ENCODE data around the gene RAD51B. TPM values are rescaled to one million over a fixed set of nuclear protein-coding genes. Genes with fewer than 3 reads are reported as not detected.

The RAD51B gene
- total and polyA plus RNA-seq, 2 donors (not counting 1 experiment from before 2014, with no cell fraction given), result 4.6 to 16.3 TPM

GRCh38 chr14:68548194-68549076 is 728.9 kb downstream of the RAD51B start:
- TF ChIP-seq CTCF (conservative IDR thresholded peaks at IDR 0.05 in 1 of 2, IDR thresholded peaks at IDR 0.05 in 1 of 2; ENCODE audit: low read depth in 1 of 2, low read length in 2 of 2), result no peak
- no peak for TF ChIP-seq EZH2 (IDR thresholded peaks at IDR 0.05; ENCODE audit: low read length, missing control alignments)
- peak overlapping the region; percentile 63 for H2AFZ ChIP-seq (ENCODE audit: low read length)
- peak overlapping the region; percentile 100 for H3K27ac ChIP-seq (ENCODE audit: insufficient read depth, low read length)
- DNase-seq (ENCODE audit: low read depth in 2 of 2), result peak; percentile 99
- peaks cover 45% of the 10 kb centered on the region for H3K4me1 ChIP-seq (ENCODE audit: control insufficient read depth, extremely low read depth, insufficient read depth, low read length)
- no peaks in the 10 kb centered on the region for H3K79me2 ChIP-seq (ENCODE audit: control insufficient read depth, insufficient read depth, low read length)
- peak overlapping the region; percentile 70 for H3K9ac ChIP-seq (ENCODE audit: insufficient read depth, low read length)
- H3K4me3 ChIP-seq (replicated peaks in 1 of 4; ENCODE audit: control extremely low read depth in 1 of 4, insufficient read depth in 1 of 4, low read depth in 3 of 4, low read length in 4 of 4), result no peak overlapping the region
- no peaks in the 10 kb centered on the region for H3K36me3 ChIP-seq (ENCODE audit: control insufficient read depth, insufficient read depth, low read length)
- H3K4me2 ChIP-seq (ENCODE audit: extremely low read depth, insufficient read depth, low read length), result peak overlapping the region; percentile 69
- H4K20me1 ChIP-seq (ENCODE audit: control insufficient read depth, extremely low read depth, insufficient read depth, low read length), result no peaks in the 10 kb centered on the region
- H3K27me3 ChIP-seq (ENCODE audit: control insufficient read depth, insufficient read depth, low read length), result no peaks in the 10 kb centered on the region
- no peaks in the 10 kb centered on the region for H3K9me3 ChIP-seq (ENCODE audit: control insufficient read depth, insufficient read depth, low read depth, low read length)

DNA sequence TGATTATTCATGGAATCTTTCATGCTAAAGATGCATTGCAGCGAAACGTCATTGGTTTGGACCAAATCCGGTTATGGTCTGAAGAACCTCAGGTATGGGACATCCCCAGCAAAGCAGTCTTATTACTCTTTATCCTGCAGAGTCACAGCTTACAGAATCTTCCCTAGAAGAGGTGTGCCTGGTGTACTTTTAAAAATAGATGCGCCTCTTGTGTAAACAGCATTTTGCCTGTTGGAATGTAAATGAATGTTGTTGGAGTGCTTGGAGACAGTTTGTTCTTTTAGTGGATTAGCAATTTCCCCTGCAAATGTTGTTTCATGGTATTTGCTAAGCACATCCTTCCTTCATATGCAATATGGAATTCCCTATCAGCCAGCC is 730.7 kb downstream of the RAD51B start:
- H3K79me2 ChIP-seq (ENCODE audit: control insufficient read depth, insufficient read depth, low read length), result no peaks in the 10 kb centered on the region
- no peaks in the 10 kb centered on the region for H3K9me3 ChIP-seq (ENCODE audit: control insufficient read depth, insufficient read depth, low read depth, low read length)
- H3K4me1 ChIP-seq (ENCODE audit: control insufficient read depth, extremely low read depth, insufficient read depth, low read length), result peaks cover 39% of the 10 kb centered on the region
- no peak overlapping the region for H3K27ac ChIP-seq (ENCODE audit: insufficient read depth, low read length)
- TF ChIP-seq CTCF (conservative IDR thresholded peaks at IDR 0.05 in 1 of 2, IDR thresholded peaks at IDR 0.05 in 1 of 2; ENCODE audit: low read depth in 1 of 2, low read length in 2 of 2), result no peak
- TF ChIP-seq EZH2 (IDR thresholded peaks at IDR 0.05; ENCODE audit: low read length, missing control alignments), result no peak
- peak in 1 of 2 donors; percentile 58 for DNase-seq (ENCODE audit: low read depth in 2 of 2)
- H3K4me3 ChIP-seq (replicated peaks in 1 of 4; ENCODE audit: control extremely low read depth in 1 of 4, insufficient read depth in 1 of 4, low read depth in 3 of 4, low read length in 4 of 4), result no peak overlapping the region
- H3K4me2 ChIP-seq (ENCODE audit: extremely low read depth, insufficient read depth, low read length), result no peak overlapping the region
- no peak overlapping the region for H2AFZ ChIP-seq (ENCODE audit: low read length)
- H4K20me1 ChIP-seq (ENCODE audit: control insufficient read depth, extremely low read depth, insufficient read depth, low read length), result no peaks in the 10 kb centered on the region
- no peaks in the 10 kb centered on the region for H3K36me3 ChIP-seq (ENCODE audit: control insufficient read depth, insufficient read depth, low read length)
- H3K9ac ChIP-seq (ENCODE audit: insufficient read depth, low read length), result no peak overlapping the region
- H3K27me3 ChIP-seq (ENCODE audit: control insufficient read depth, insufficient read depth, low read length), result no peaks in the 10 kb centered on the region

DNA sequence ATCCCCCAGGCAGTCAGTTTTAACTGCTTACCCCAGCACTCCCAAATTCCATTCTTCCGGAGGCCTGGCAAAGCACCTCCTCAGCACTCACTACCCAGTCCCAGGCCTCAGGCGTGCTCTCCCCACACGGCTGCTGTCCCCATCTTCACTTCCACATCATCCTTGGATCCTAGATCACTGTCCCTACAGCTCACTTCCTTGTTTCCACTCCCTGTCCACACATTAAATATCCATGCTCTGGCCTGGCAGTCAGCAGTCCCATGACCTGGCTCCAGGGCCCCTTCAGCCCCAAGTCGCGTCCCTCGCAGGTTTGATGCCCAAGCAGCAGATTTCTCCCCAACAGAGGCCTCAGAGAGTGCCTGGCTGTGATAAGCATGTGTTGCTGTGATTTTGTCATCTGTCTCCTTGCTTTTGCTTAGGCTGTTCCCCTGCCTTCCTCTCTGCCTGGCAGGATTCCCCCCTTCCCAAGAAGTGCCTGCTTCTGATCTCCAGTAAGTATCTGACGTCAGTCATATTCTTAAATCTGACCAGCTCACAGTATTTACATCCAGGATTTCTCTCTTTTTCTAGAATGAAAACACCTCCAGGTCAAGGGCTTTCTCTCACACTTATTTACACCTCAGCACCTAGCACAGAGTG is 731.6 kb downstream of the RAD51B start:
- H2AFZ ChIP-seq (ENCODE audit: low read length), result no peak overlapping the region

More for the DNA sequence above, 731.6 kb downstream of the RAD51B start:
- H3K9me3 ChIP-seq (ENCODE audit: control insufficient read depth, insufficient read depth, low read depth, low read length), result no peaks in the 10 kb centered on the region
- TF ChIP-seq CTCF (conservative IDR thresholded peaks at IDR 0.05 in 1 of 2, IDR thresholded peaks at IDR 0.05 in 1 of 2; ENCODE audit: low read depth in 1 of 2, low read length in 2 of 2) (no peak), EZH2 (IDR thresholded peaks at IDR 0.05; ENCODE audit: low read length, missing control alignments) (no peak)
- no peak overlapping the region for H3K27ac ChIP-seq (ENCODE audit: insufficient read depth, low read length)
- H3K27me3 ChIP-seq (ENCODE audit: control insufficient read depth, insufficient read depth, low read length), result no peaks in the 10 kb centered on the region
- no peaks in the 10 kb centered on the region for H3K36me3 ChIP-seq (ENCODE audit: control insufficient read depth, insufficient read depth, low read length)
- peaks cover 39% of the 10 kb centered on the region for H3K4me1 ChIP-seq (ENCODE audit: control insufficient read depth, extremely low read depth, insufficient read depth, low read length)
- peak in 1 of 2 donors; percentile 42 for DNase-seq (ENCODE audit: low read depth in 2 of 2)
- no peak overlapping the region for H3K9ac ChIP-seq (ENCODE audit: insufficient read depth, low read length)
- H4K20me1 ChIP-seq (ENCODE audit: control insufficient read depth, extremely low read depth, insufficient read depth, low read length), result no peaks in the 10 kb centered on the region
- H3K79me2 ChIP-seq (ENCODE audit: control insufficient read depth, insufficient read depth, low read length), result no peaks in the 10 kb centered on the region
- no peak overlapping the region for H3K4me2 ChIP-seq (ENCODE audit: extremely low read depth, insufficient read depth, low read length)
- no peak overlapping the region for H3K4me3 ChIP-seq (replicated peaks in 1 of 4; ENCODE audit: control extremely low read depth in 1 of 4, insufficient read depth in 1 of 4, low read depth in 3 of 4, low read length in 4 of 4)
